SKM-1 (cell line): ENCODE measurements around the gene CDADC1.

ENCODE experiments used
- DNase-seq: peaks from one replicate; lab custom pipeline; 2025; ENCODE audit not compliant: unreplicated experiment; lab: John Stamatoyannopoulos, UW

Gene CDADC1

GRCh38 chr13:49235856-49236431 lies 11.8 kb upstream of the CDADC1 start:
- no peak for DNase-seq

- no peak for DNase-seq
Measured at GRCh38 chr13:49238621-49239020, 9.1 kb upstream of the CDADC1 start.

GRCh38 chr13:49240017-49240416 lies 7.7 kb upstream of the CDADC1 start:
- no peak for DNase-seq

GRCh38 chr13:49241296-49241695 lies 6.4 kb upstream of the CDADC1 start:
- no peak for DNase-seq

GRCh38 chr13:49245101-49245500 lies 2.6 kb upstream of the CDADC1 start:
- no peak for DNase-seq

- DNase-seq, result no peak
Measured at GRCh38 chr13:49246850-49247642, 679 bp upstream of the CDADC1 start.

GRCh38 chr13:49248622-49249002 lies 887 bp downstream of the CDADC1 start:
- DNase-seq, result no peak

GRCh38 chr13:49251326-49251725 lies 3.6 kb downstream of the CDADC1 start:
- DNase-seq, result no peak

GRCh38 chr13:49253310-49253709 lies 5.6 kb downstream of the CDADC1 start:
- DNase-seq, result no peak

- DNase-seq, result no peak
Measured at GRCh38 chr13:49254007-49254406, 6.3 kb downstream of the CDADC1 start.

GRCh38 chr13:49256841-49257240 lies 9.1 kb downstream of the CDADC1 start:
- DNase-seq, result no peak

- DNase-seq, result no peak
Measured at GRCh38 chr13:49258089-49258796, 10.5 kb downstream of the CDADC1 start.

- no peak for DNase-seq
Measured at GRCh38 chr13:49259586-49259985, 11.9 kb downstream of the CDADC1 start.

- DNase-seq, result no peak
Measured at GRCh38 chr13:49262634-49263033, 14.9 kb downstream of the CDADC1 start.

GRCh38 chr13:49265822-49266221 lies 18.1 kb downstream of the CDADC1 start:
- no peak for DNase-seq

GRCh38 chr13:49271264-49271663 lies 23.5 kb downstream of the CDADC1 start:
- no peak for DNase-seq

GRCh38 chr13:49272296-49272695 lies 24.6 kb downstream of the CDADC1 start:
- DNase-seq, result no peak

- no peak for DNase-seq
Measured at GRCh38 chr13:49278211-49278610, 30.5 kb downstream of the CDADC1 start.

- DNase-seq, result no peak
Measured at GRCh38 chr13:49279112-49279511, 31.4 kb downstream of the CDADC1 start.

GRCh38 chr13:49279885-49280284 lies 32.2 kb downstream of the CDADC1 start:
- no peak for DNase-seq

GRCh38 chr13:49287995-49288394 lies 40.3 kb downstream of the CDADC1 start:
- no peak for DNase-seq

GRCh38 chr13:49288458-49288857 lies 40.7 kb downstream of the CDADC1 start:
- no peak for DNase-seq
